GM12892 (cell line): ENCODE data around the gene RNF2.

Source experiments
- DNase-seq: peaks from one replicate; pipeline ENCODE4 v3.0.0; 2011; ENCODE audit not compliant: insufficient read length
- FAIRE-seq: peaks from 2 replicates; lab custom pipeline; 2011; peaks lifted over from hg19 to GRCh38; lab: Jason Lieb, UNC
- POLR2A ChIP-seq: IDR thresholded peaks from 2 replicates; pipeline ENCODE4 v1.6.1; 2011; ENCODE audit warnings: low read depth, low read length, control low read depth
- POLR2AphosphoS5 ChIP-seq: IDR thresholded peaks from 2 replicates; pipeline ENCODE4 v1.6.1; 2011; ENCODE audit warnings: low read depth, low read length, control low read depth
- TAF1 ChIP-seq: IDR thresholded peaks from 2 replicates; pipeline ENCODE4 v1.6.1; 2011; ENCODE audit warnings: low read depth, mild to moderate bottlenecking, control low read depth, low read length, borderline replicate concordance

RNF2 gene

GRCh38 chr1:185074307-185074706 is 28.9 kb downstream of the RNF2 start:
- TF ChIP-seq POLR2AphosphoS5 (no peak), TAF1 (no peak), POLR2A (no peak)
- FAIRE-seq (no peak), DNase-seq (no peak)

- no peak for DNase-seq
- FAIRE-seq: peak; percentile 57
- TF ChIP-seq TAF1: no peak
- no peak for TF ChIP-seq POLR2AphosphoS5
- no peak for TF ChIP-seq POLR2A
Observed at GRCh38 chr1:185075476-185075875, 30.1 kb downstream of the RNF2 start.

GRCh38 chr1:185077374-185077773 is 32.0 kb downstream of the RNF2 start:
- FAIRE-seq (no peak), DNase-seq (no peak)
- TF ChIP-seq POLR2A: no peak
- TF ChIP-seq TAF1: no peak
- TF ChIP-seq POLR2AphosphoS5: no peak

DNA sequence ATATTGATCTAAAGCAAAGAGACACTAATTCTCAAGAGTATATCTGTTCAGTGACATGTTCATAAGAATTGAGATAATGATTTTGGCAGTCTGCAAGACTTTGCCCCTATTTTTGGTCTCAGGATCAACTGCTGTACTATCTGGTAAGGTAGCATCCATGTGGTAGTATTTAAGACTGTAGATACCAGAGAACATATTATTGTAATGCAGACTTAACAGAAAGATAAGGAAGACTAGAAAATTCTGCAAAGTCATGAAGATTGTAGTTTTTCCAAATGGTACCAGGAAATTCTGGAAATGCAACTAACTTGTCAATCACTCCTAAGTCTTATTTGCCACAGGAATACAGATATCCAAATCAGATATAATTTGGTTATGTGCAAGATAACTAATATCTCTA is 35.1 kb downstream of the RNF2 start:
- DNase-seq: no peak
- no peak for FAIRE-seq
- TF ChIP-seq POLR2AphosphoS5: no peak
- no peak for TF ChIP-seq TAF1
- no peak for TF ChIP-seq POLR2A

DNA sequence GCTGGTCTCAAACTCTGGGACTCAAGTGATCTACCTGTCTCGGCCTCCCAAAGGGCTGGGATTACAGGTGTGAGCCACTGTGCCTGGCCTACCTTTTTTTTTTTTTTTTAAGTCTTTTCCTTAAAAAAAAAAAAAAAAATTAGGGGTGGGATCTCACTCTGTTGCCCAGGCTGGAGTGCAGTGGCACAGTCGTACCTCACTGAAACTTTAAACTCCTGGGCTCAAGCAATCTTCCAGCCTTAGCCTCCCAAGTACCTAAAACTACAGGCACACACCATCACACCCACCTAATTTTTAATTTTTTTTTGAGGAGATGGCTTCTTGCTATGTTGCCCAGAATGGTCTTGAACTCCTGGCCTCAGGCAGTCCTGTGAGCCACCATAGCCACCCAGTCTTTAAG is 38.5 kb downstream of the RNF2 start:
- TF ChIP-seq POLR2A (no peak), POLR2AphosphoS5 (no peak), TAF1 (no peak)
- no peak for DNase-seq
- FAIRE-seq: no peak

- no peak for TF ChIP-seq POLR2AphosphoS5
- no peak for TF ChIP-seq POLR2A
- no peak for TF ChIP-seq TAF1
- FAIRE-seq (no peak), DNase-seq (no peak)
Observed at GRCh38 chr1:185087101-185087500, 41.7 kb downstream of the RNF2 start.

- FAIRE-seq (no peak), DNase-seq (no peak)
- TF ChIP-seq POLR2AphosphoS5: no peak
- no peak for TF ChIP-seq POLR2A
- TF ChIP-seq TAF1: no peak
Observed at GRCh38 chr1:185087746-185088145, 42.4 kb downstream of the RNF2 start.

DNA sequence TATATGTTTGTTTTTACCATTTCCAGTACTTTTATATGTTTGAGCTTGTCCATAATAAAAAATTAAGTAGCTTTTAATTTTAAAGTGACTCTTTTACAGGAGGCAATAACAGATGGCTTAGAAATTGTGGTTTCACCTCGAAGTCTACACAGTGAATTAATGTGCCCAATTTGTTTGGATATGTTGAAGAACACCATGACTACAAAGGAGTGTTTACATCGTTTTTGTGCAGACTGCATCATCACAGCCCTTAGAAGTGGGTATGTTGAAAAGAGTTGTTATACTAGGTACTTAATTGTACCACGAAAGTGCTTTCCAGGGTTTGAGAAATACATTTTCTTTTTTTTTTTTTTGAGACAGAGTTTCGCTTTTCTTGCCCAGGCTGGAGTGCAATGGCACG is 46.1 kb downstream of the RNF2 start:
- DNase-seq (no peak), FAIRE-seq (peak; percentile 17)
- TF ChIP-seq TAF1 (no peak), POLR2AphosphoS5 (no peak), POLR2A (no peak)

DNA sequence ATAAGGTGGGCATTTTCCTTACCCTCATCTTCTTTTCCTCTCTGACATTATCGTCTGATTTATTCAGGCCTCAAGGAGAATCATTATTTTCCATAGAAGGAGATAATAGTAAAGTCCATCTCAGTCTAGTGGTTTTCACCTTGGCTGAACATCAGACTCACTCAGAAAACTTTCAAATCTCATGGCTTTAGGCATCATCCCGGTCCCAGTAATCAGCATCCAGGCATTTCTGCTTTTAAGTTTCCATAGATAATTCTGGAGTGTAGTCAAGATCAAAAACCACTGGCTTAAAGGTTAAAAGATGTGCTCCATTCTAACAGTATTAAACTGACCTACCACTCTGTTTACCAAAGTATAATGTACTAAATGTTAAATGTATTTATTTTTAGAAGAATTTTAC is 49.4 kb downstream of the RNF2 start:
- DNase-seq: no peak
- no peak for FAIRE-seq
- TF ChIP-seq POLR2AphosphoS5 (no peak), TAF1 (no peak), POLR2A (no peak)

DNA sequence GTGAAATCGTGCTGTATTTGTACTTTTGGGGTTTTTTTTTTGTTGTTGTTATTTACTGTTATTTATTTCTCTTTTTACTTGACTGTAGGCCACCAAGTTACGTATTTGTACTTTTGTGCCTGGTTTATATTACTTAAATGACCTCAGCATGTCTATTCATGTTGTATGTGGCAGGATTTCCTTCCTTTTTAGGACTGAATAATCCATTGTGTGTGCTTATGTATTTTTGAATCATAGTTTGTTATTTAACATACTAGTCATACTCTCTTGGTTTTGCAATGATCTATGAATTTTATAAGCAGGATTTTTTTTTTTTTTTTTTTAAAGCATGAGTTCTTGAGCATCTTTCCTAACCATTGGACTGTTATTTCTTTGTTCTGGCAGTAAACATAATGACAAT is 51.2 kb downstream of the RNF2 start:
- DNase-seq (no peak), FAIRE-seq (no peak)
- TF ChIP-seq POLR2A: no peak
- TF ChIP-seq TAF1: no peak
- no peak for TF ChIP-seq POLR2AphosphoS5

GRCh38 chr1:185104083-185104482 is 58.7 kb downstream of the RNF2 start:
- DNase-seq: no peak

DNA sequence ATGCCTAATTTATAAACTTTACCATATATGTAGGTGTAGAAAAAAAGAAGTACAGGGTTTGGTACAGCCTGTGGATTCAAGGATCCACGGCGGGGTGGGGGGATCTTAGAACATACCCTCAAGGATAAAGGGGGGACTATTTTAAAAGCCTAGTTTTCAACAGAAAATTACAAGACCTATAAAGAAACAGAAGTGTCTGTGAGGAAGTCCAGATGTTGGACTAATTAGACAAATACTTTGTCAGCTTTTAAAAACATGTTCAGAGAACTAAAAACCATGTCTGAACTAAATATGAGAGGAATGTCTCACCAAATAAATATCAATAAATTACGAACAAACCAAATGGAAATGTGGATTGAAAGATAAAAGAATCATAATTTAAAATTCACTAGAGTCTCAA is 59.8 kb downstream of the RNF2 start:
- FAIRE-seq (no peak), DNase-seq (no peak)
- no peak for TF ChIP-seq POLR2AphosphoS5
- TF ChIP-seq POLR2A: no peak
- no peak for TF ChIP-seq TAF1

More at GRCh38 chr1:185104083-185104482, 58.7 kb downstream of the RNF2 start:
- TF ChIP-seq POLR2AphosphoS5: no peak
- TF ChIP-seq POLR2A: no peak
- no peak for TF ChIP-seq TAF1
- FAIRE-seq: no peak
